ENCODE data around the gene C2orf42.
"Not testable (repeated sequence)": the region's sequence is repeated elsewhere in the genome, so short reads cannot be mapped to it uniquely, and the experiment has no call there.

C2orf42 gene

DNA sequence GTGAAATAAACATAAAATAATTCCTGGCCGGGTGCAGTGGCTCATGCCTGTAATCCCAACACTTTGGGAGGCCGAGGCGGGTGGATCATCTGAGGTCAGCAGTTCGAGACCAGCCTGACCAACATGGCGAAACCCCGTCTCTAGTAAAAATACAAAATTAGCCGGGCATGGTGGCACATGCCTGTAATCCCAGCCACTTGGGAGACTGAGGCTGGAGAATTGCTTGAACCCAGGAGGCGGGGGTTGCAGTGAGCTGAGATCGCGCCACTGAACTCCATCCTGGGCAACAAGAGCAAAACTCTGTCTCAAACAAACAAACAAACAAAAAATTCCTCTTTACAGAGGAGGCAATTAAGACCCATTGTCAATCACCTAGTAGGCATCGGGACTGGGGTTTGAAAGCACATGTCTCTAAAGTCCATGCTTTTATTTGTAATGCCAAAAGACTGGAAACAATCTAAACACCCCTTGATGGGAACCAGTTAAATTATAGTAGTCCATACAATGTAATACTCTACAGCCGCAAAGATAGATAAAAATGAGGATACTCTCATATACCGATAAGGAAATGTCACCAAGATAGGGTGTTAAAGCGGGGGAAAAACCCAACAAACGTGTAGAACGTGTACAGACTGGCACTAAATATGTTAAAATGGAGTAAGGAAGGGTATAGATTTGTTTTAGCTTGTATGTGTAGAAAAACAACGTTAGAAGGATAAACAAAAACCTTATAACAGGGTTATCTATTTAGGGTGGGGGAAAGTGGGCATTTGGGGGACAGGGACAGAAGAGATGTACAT, 59.3 kb downstream of the C2orf42 start:
- DNase-seq: peak in 1 of 3 experiments; percentile 56

- DNase-seq: peak in 1 of 3 experiments; percentile 29
These were observed 62.8 kb downstream of the C2orf42 start for GRCh38 chr2:70128005-70128404.

DNA sequence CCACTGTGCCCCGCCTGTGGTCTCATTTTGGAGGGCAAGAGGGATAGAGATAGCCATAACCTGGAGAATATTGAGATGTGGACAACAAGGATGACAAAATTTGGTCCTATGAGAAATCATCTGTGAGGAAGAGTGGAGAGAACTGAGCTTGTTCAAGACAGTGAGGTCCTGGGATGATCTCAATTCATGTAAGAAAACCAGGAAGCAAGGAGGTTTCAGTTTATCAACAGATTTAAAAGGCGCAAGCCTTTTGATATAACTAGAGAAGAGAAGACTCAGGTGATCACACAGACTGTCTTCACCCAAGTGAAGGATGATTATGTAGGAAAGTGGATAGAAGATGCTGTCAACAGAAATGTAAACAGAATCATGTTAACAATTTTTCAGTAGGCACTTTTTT, 64.4 kb downstream of the C2orf42 start:
- DNase-seq: no peak

- peak in 2 of 3 experiments; percentile 48 to 67 for DNase-seq
These were observed 65.3 kb downstream of the C2orf42 start for GRCh38 chr2:70125498-70125898.

DNA sequence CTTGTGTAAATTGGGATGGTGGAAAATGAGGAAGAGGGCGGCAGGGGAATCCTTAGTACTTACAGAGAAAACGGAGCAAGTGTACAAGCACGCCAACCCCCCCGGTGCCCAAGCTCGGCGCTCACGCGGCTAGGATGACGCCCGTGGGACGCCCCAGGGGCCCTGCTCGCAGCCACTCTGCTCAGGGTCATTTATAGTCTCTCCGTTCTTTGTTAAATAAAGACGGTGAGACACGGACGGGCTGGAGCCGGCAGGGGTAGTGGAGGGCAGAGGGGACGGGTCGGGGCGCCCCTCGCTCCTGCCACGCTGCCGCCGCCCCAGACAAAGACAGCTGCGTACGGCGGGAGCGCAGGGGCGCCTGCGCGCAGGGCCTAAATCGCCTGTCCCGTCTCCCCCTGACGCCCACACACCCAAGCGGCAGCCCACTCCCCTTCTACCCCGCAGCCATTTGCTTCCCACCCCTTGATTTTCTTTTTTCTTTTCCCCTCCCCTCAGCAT, 65.8 kb downstream of the C2orf42 start:
- DNase-seq: peak; percentile 77 to 94 (median 94)

GRCh38 chr2:70123829-70124116, 67.0 kb downstream of the C2orf42 start:
- DNase-seq: no peak

- peak in 1 of 3 experiments; percentile 79 for DNase-seq
These were observed 67.6 kb downstream of the C2orf42 start for GRCh38 chr2:70123051-70123828.

- DNase-seq: no peak
These were observed 68.3 kb downstream of the C2orf42 start for GRCh38 chr2:70122470-70122869.

- no peak for DNase-seq
These were observed 69.0 kb downstream of the C2orf42 start for GRCh38 chr2:70121627-70122372.

GRCh38 chr2:70118798-70119454, 71.9 kb downstream of the C2orf42 start:
- DNase-seq: peak in 2 of 3 experiments; percentile 18 to 69

DNA sequence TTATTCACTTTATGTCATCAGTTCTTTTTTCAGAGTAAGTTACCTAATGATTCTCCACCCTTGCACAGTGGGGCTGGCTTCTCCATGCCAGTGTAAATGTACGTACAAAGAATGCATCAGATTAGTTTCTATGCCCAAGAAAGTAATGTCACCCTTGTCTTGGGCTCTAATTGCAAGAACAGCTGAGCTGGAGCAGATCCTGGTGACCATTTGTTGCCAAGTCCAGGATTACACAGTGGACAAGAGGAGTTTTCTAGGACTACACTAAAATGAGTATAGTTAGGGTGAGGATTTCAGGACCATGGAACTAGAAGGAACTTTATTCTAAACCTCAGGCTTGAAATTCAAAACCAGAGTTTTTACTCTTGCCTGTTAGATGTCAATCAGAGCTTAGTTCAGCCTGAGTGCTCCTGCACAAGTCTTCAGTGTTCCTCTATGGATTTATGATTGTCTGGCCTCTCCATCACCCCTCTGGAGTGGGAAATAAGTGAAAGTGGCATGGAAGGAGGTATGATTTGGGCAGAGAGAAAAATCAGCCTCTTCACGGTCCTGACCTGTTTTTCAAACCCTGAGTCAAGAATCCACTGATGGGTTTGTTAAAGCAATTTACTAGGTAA, 73.8 kb downstream of the C2orf42 start:
- peak in 2 of 3 experiments; percentile 28 to 50 for DNase-seq

GRCh38 chr2:70115646-70116442, 75.0 kb downstream of the C2orf42 start:
- peak in 1 of 3 experiments; percentile 25 for DNase-seq

- DNase-seq: no peak
These were observed 77.3 kb downstream of the C2orf42 start for GRCh38 chr2:70113359-70114070.

GRCh38 chr2:70111752-70112591, 78.8 kb downstream of the C2orf42 start:
- DNase-seq: peak; percentile 14 to 63 (median 42)

DNA sequence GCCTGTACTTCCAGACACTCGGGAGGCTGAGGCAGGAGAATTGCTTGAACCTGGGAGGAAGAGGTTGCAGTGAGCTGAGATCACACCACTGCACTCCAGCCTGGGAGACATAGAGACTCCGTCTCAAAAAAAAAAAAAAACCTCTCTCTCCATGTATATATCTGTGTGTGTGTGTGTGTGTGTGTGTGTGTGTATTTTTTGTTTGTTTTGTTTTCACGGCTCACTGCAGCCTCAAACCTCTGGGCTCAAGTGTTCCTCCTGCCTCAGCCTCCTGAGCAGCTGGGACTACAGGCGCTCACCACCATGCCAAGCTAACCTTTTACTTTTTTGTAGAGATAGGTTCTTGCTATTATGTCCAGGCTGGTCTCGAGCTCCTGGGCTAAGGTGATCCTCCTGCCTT, 80.4 kb downstream of the C2orf42 start:
- peak in 1 of 3 experiments; percentile 10 for DNase-seq

- not testable (repeated sequence) for DNase-seq
These were observed 84.7 kb downstream of the C2orf42 start for GRCh38 chr2:70106138-70106537.

- no peak for DNase-seq
These were observed 86.3 kb downstream of the C2orf42 start for GRCh38 chr2:70104231-70105111.

- DNase-seq: no peak
These were observed 87.2 kb downstream of the C2orf42 start for GRCh38 chr2:70103531-70104061.

Data from NCI-H1417 (cell line).